H1 (cell line): ENCODE results near the gene XRN2. TPM values are rescaled to one million over a fixed set of nuclear protein-coding genes. Genes with fewer than 3 reads are reported as not detected.

Source experiments
- CTCF ChIA-PET: fragments of 300-600 bp; sonication (Branson Sonifier 250); formaldehyde crosslinking; loops from one replicate; lab custom pipeline; 2021; ENCODE audit not compliant: partially characterized antibody; lab: Charles Lee
- POLR2A ChIA-PET: fragments of 300-600 bp; sonication (Branson Sonifier 250); formaldehyde crosslinking; loops from one replicate; lab custom pipeline; 2021; ENCODE audit warnings: inconsistent platforms; ENCODE audit not compliant: partially characterized antibody; lab: Charles Lee
- DNase-seq, 2 experiments: peaks; one replicate each; pipeline versions ENCODE4 v3.0.0 to v3.0.0-alpha.2; 2010 to 2022; ENCODE audit warnings: low spot score in 2 of 2, low read depth in 1 of 2, mixed read lengths in 1 of 2
- FAIRE-seq: peaks from 2 replicates; lab custom pipeline; 2011; peaks lifted over from hg19 to GRCh38; lab: Jason Lieb, UNC
- H2AFZ ChIP-seq: 2 replicates; pipeline ENCODE4 v1.8.1; 2012; ENCODE audit warnings: low read length, inconsistent platforms
- H2AK5ac ChIP-seq: 2 replicates; pipeline ENCODE4 v1.6.1; 2013; ENCODE audit warnings: low read depth, low read length
- H2BK120ac ChIP-seq: replicated peaks from 2 replicates; pipeline ENCODE3; 2013; ENCODE audit warnings: low read depth, low read length, inconsistent platforms
- H2BK12ac ChIP-seq: 2 replicates; pipeline ENCODE4 v1.6.1; 2013; ENCODE audit warnings: low read depth, low read length
- H2BK15ac ChIP-seq: 2 replicates; pipeline ENCODE4 v1.6.1; 2013; ENCODE audit warnings: low read length
- H2BK20ac ChIP-seq: 2 replicates; pipeline ENCODE4 v1.6.1; 2013; ENCODE audit warnings: low read length
- H2BK5ac ChIP-seq: 2 replicates; pipeline ENCODE4 v1.6.1; 2013; ENCODE audit warnings: low read depth, low read length
- H3K14ac ChIP-seq: 2 replicates; pipeline ENCODE4 v1.6.1; 2013; ENCODE audit warnings: inconsistent platforms; ENCODE audit not compliant: insufficient read length
- H3K18ac ChIP-seq: 2 replicates; pipeline ENCODE4 v1.6.1; 2013; ENCODE audit warnings: low read length; ENCODE audit errors: extremely low read depth
- H3K23ac ChIP-seq: 2 replicates; pipeline ENCODE4 v1.6.1; 2013; ENCODE audit warnings: inconsistent platforms; ENCODE audit not compliant: insufficient read length
- H3K23me2 ChIP-seq: 2 replicates; pipeline ENCODE4 v1.6.1; 2013; ENCODE audit warnings: low read depth, low read length
- H3K27ac ChIP-seq: 2 replicates; pipeline ENCODE4 v1.6.1; 2011; ENCODE audit warnings: low read depth, low read length, inconsistent platforms
- H3K27me3 ChIP-seq, 4 experiments: replicated peaks in 1 of 4; 1 replicate in 1 of 4; 2 replicates in 3 of 4; pipeline versions ENCODE4 v1.6.1 to v1.8.1; 2011 to 2013; ENCODE audit warnings: low read length in 3 of 4, mild to moderate bottlenecking in 3 of 4, inconsistent platforms in 2 of 4, mixed read lengths in 2 of 4, moderate library complexity in 1 of 4; ENCODE audit not compliant: control insufficient read depth in 3 of 4, insufficient read depth in 3 of 4; ENCODE audit errors: extremely low read depth in 1 of 4
- H3K36me3 ChIP-seq, 4 experiments: 2 replicates each; pipeline versions ENCODE4 v1.6.1 to v1.8.1; 2011 to 2013; ENCODE audit warnings: mild to moderate bottlenecking in 4 of 4, low read length in 3 of 4, moderate library complexity in 2 of 4, control low read depth in 1 of 4, inconsistent platforms in 1 of 4; ENCODE audit not compliant: insufficient read depth in 4 of 4, control insufficient read depth in 2 of 4
- H3K4ac ChIP-seq: replicated peaks from 2 replicates; pipeline ENCODE3; 2013; ENCODE audit warnings: low read length, low read depth, mixed read lengths, inconsistent platforms; ENCODE audit not compliant: insufficient read length
- H3K4me1 ChIP-seq, 4 experiments: replicated peaks in 1 of 4; 1 replicate in 1 of 4; 2 replicates in 3 of 4; pipeline versions ENCODE4 v1.6.1 to v1.8.1; 2011 to 2013; ENCODE audit warnings: low read length in 3 of 4, inconsistent platforms in 2 of 4, mixed read lengths in 1 of 4; ENCODE audit not compliant: insufficient read depth in 4 of 4, control insufficient read depth in 3 of 4
- H3K4me2 ChIP-seq, 2 experiments: 2 replicates each; pipeline versions ENCODE4 v1.6.1 to v1.8.1; 2011 to 2013; ENCODE audit warnings: low read depth in 2 of 2, low read length in 2 of 2, control low read depth in 1 of 2, inconsistent platforms in 1 of 2, mild to moderate bottlenecking in 1 of 2; ENCODE audit not compliant: insufficient read depth in 1 of 2
- H3K4me3 ChIP-seq, 4 experiments: fragments of 200-600, 300-600 bp in 1 of 4; sonication (generic), shearing (Covaris generic), sonication (Bioruptor Twin) in 1 of 4; 2 replicates each; pipeline versions ENCODE4 v1.5.1 to v1.8.1; 2011 to 2016; ENCODE audit warnings: low read length in 4 of 4, low read depth in 3 of 4, control low read depth in 2 of 4, inconsistent platforms in 2 of 4, mild to moderate bottlenecking in 2 of 4, mixed read lengths in 1 of 4, moderate library complexity in 1 of 4; ENCODE audit not compliant: insufficient read depth in 2 of 4; ENCODE audit errors: extremely low read depth in 1 of 4
- H3K56ac ChIP-seq: replicated peaks from 2 replicates; pipeline ENCODE3; 2013; ENCODE audit warnings: low read depth, mild to moderate bottlenecking, mixed read lengths, low read length, inconsistent platforms; ENCODE audit not compliant: insufficient read length
- H3K79me1 ChIP-seq: 2 replicates; pipeline ENCODE4 v1.6.1; 2013; ENCODE audit warnings: low read depth, low read length, control low read depth
- H3K79me2 ChIP-seq, 2 experiments: 2 replicates each; pipeline versions ENCODE4 v1.6.1 to v1.8.1; 2012 to 2013; ENCODE audit warnings: low read length in 2 of 2, mild to moderate bottlenecking in 2 of 2, inconsistent platforms in 1 of 2; ENCODE audit not compliant: insufficient read depth in 2 of 2, control insufficient read depth in 1 of 2
- H3K9ac ChIP-seq, 4 experiments: replicated peaks in 1 of 4; 1 replicate in 1 of 4; 2 replicates in 3 of 4; pipeline versions ENCODE4 v1.6.1 to v1.8.1; 2011 to 2013; ENCODE audit warnings: low read depth in 3 of 4, low read length in 3 of 4, control low read depth in 2 of 4, mild to moderate bottlenecking in 2 of 4, moderate library complexity in 2 of 4, inconsistent platforms in 1 of 4; ENCODE audit errors: extremely low read depth in 1 of 4
- H3K9me3 ChIP-seq, 2 experiments: 2 replicates each; pipeline versions ENCODE4 v1.6.1 to v1.8.1; 2012 to 2013; ENCODE audit warnings: mild to moderate bottlenecking in 2 of 2, moderate library complexity in 2 of 2, control low read depth in 1 of 2, inconsistent platforms in 1 of 2, low read depth in 1 of 2, low read length in 1 of 2, mixed read lengths in 1 of 2; ENCODE audit not compliant: insufficient read depth in 2 of 2
- H4K20me1 ChIP-seq, 2 experiments: replicated peaks in 1 of 2; 2 replicates each; pipeline versions ENCODE3 to v1.8.1; 2011 to 2013; ENCODE audit warnings: inconsistent platforms in 2 of 2, low read length in 2 of 2, mild to moderate bottlenecking in 1 of 2; ENCODE audit not compliant: insufficient read depth in 2 of 2, control insufficient read depth in 1 of 2
- H4K5ac ChIP-seq: 2 replicates; pipeline ENCODE4 v1.6.1; 2013; ENCODE audit warnings: low read length, low read depth, mixed read lengths, inconsistent platforms; ENCODE audit not compliant: insufficient read length
- H4K8ac ChIP-seq: 2 replicates; pipeline ENCODE4 v1.8.0; 2013; ENCODE audit warnings: mild to moderate bottlenecking, moderate library complexity, low read length, inconsistent platforms; ENCODE audit not compliant: insufficient read depth; ENCODE audit errors: extremely low read depth
- H4K91ac ChIP-seq: replicated peaks from 2 replicates; pipeline ENCODE3; 2013; ENCODE audit warnings: low read length, mixed read lengths, inconsistent platforms; ENCODE audit not compliant: insufficient read length
- CHD1 ChIP-seq: IDR thresholded peaks from 2 replicates; pipeline ENCODE4 v1.6.1; 2012; ENCODE audit warnings: low read depth, low read length, improper control_type of control experiment
- GTF2F1 ChIP-seq: IDR thresholded peaks from 2 replicates; pipeline ENCODE4 v1.6.1; 2012; ENCODE audit warnings: low read depth, low read length, improper control_type of control experiment, borderline replicate concordance
- JUND ChIP-seq: IDR thresholded peaks from 2 replicates; pipeline ENCODE4 v1.6.1; 2011; ENCODE audit warnings: mild to moderate bottlenecking, improper control_type of control experiment, low read length
- MAFK ChIP-seq: IDR thresholded peaks from 2 replicates; pipeline ENCODE4 v1.6.1; 2012; ENCODE audit warnings: low read depth, mild to moderate bottlenecking, improper control_type of control experiment, low read length
- NANOG ChIP-seq: IDR thresholded peaks from 2 replicates; pipeline ENCODE4 v1.6.1; 2011; ENCODE audit warnings: low read length, low read depth, mild to moderate bottlenecking, inconsistent platforms; ENCODE audit not compliant: insufficient read depth, poor library complexity, severe bottlenecking
- PHF8 ChIP-seq: fragments of 200-600 bp; sonication (generic); conservative IDR thresholded peaks from 2 replicates; pipeline ENCODE4 v1.7.1; 2012; ENCODE audit warnings: low read depth, mild to moderate bottlenecking, inconsistent platforms, low read length, moderate library complexity
- POLR2A ChIP-seq, 2 experiments: IDR thresholded peaks; 1 replicate in 1 of 2; 2 replicates in 1 of 2; pipeline ENCODE4 v1.6.1; 2011; ENCODE audit warnings: low read depth in 2 of 2, low read length in 2 of 2, mild to moderate bottlenecking in 2 of 2; ENCODE audit errors: control extremely low read depth in 1 of 2
- RBBP5 ChIP-seq: IDR thresholded peaks from 2 replicates; pipeline ENCODE4 v1.7.1; 2012; ENCODE audit warnings: low read depth, mild to moderate bottlenecking, inconsistent platforms, low read length, moderate library complexity, borderline replicate concordance
- SAP30 ChIP-seq: fragments of 300-600 bp; sonication (generic); IDR thresholded peaks from 2 replicates; pipeline ENCODE4 v1.7.1; 2012; ENCODE audit warnings: low read length, moderate library complexity, mild to moderate bottlenecking, inconsistent platforms; ENCODE audit not compliant: insufficient read depth, insufficient replicate concordance
- SIX5 ChIP-seq: IDR thresholded peaks from 2 replicates; pipeline ENCODE4 v1.6.1; 2011; ENCODE audit warnings: mild to moderate bottlenecking, low read depth, low read length
- SP4 ChIP-seq: IDR thresholded peaks from 2 replicates; pipeline ENCODE4 v1.6.1; 2012; ENCODE audit warnings: low read length, inconsistent platforms
- YY1 ChIP-seq: IDR thresholded peaks from 2 replicates; pipeline ENCODE4 v1.6.1; 2011; ENCODE audit warnings: low read depth, mild to moderate bottlenecking, low read length
- WGBS, 2 experiments: shearing (Covaris generic) in 1 of 2; methylation state at CpG; one replicate each; pipeline versions ENCODE4 v1.1.6 to v1.1.7; 2013 to 2015; ENCODE audit warnings: low lambda C conversion rate in 2 of 2, mixed read lengths in 2 of 2, inconsistent platforms in 1 of 2, low coverage in 1 of 2, missing lambda C conversion rate in 1 of 2; ENCODE audit not compliant: insufficient replicate concordance in 2 of 2, insufficient coverage in 1 of 2, insufficient read length in 1 of 2; ENCODE audit errors: extremely low coverage in 1 of 2, missing lambda C conversion rate in 1 of 2; 5-methylcytosine and 5-hydroxymethylcytosine counted together
- polyA plus RNA-seq, 7 experiments: library from polyadenylated mRNA; depleted of rRNA in 3 of 7; stranded (reverse) in 5 of 7; unstranded in 2 of 7; fragments of >200 nt in 5 of 7; fragments of 200-250 nt in 2 of 7; gene quantifications; 1 replicate in 5 of 7; 2 replicates in 1 of 7; 4 replicates in 1 of 7; pipeline versions ENCODE4 v1.2.1 to v1.2.3, GENCODE V29; 2011 to 2013; ENCODE audit warnings: missing spikeins in 2 of 7, mixed read lengths in 2 of 7
- total RNA-seq: library from RNA; stranded (reverse); fragmentation: NEBNext Ultra II Directional; extraction: Animal tissue kit (Norgen Biotek cat#: 25700); gene quantifications from 2 replicates; pipeline ENCODE4 v1.2.1, GENCODE V29; 2021
- TF ChIP-seq, protein P1 (sequence below): IDR thresholded peaks from 2 replicates; pipeline ENCODE4 v1.6.1; 2012; ENCODE audit warnings: inconsistent platforms
- TF ChIP-seq, protein P2 (sequence below): IDR thresholded peaks from 2 replicates; pipeline ENCODE4 v1.6.1; 2011; ENCODE audit warnings: low read depth, mild to moderate bottlenecking, low read length; ENCODE audit not compliant: insufficient read depth

The XRN2 gene
- total and polyA plus RNA-seq, 2 of the 8 experiments (the other 6 are each of a cell fraction or from before 2014, with no cell fraction given): 60.3 to 139 TPM

DNA sequence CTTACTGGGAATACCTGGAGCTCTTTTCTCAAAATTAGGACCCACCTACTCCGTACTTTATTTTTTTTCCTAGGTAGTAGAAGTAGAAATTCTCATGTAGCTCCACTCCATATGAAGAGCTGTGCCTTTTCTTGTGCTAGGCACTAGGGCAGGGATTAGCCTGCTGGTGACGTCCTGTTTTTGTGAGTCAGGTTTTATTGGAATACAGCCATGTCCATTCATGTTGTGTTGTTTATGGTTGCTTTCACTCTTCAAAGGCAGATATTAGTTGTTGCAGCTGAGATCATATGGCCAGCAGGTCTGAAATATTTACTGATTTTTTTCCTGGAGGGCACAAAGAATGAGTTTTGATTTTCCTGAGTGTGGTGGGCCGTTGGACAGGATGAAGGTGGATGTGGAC, 20.5 kb downstream of the XRN2 start:
- no peak overlapping the region for H3K14ac ChIP-seq
- no peak overlapping the region for H3K18ac ChIP-seq
- no peaks in the 10 kb centered on the region for H3K23me2 ChIP-seq
- H3K27me3 ChIP-seq: no peaks in the 10 kb centered on the region
- POLR2A ChIA-PET: interaction anchor here (0.9 to 2.7 kb wide), 7 partner anchors 8 to 41 kb away, joined by 3 to 17 read pairs (median 6); partner anchors contain the start of gene XRN2
- H3K36me3 ChIP-seq: no peaks in the 10 kb centered on the region; a peak in 1 of 8 replicates
- H3K4me1 ChIP-seq: peaks cover 1 to 10% (median 9%) of the 10 kb centered on the region in 4 experiments; a peak in 5 of 7 replicates
- no peak overlapping the region for H2AFZ ChIP-seq
- no peak overlapping the region for H3K56ac ChIP-seq
- no peak overlapping the region for H2BK15ac ChIP-seq
- no peak overlapping the region for H3K4ac ChIP-seq
- H4K91ac ChIP-seq: no peak overlapping the region
- H3K9ac ChIP-seq: no peak overlapping the region
- H2BK5ac ChIP-seq: no peak overlapping the region
- peaks cover 27 to 28% of the 10 kb centered on the region in 2 experiments for H4K20me1 ChIP-seq
- no peak overlapping the region for H2BK12ac ChIP-seq
- peaks cover 8% of the 10 kb centered on the region; the same call in 1 of the 2 replicates for H3K79me1 ChIP-seq
- FAIRE-seq (no peak), DNase-seq (no peak)
- no peak overlapping the region for H2BK120ac ChIP-seq
- H3K4me2 ChIP-seq: peak overlapping the region in 1 of 2 experiments; percentile 36; a peak in 1 of 4 replicates
- H2BK20ac ChIP-seq: no peak overlapping the region
- WGBS, 2 experiments: 89% methylated on average over 3 of the region's 3 CpGs; no CpG with 5 or more reads in 1 of the 2 experiments
- H3K79me2 ChIP-seq: peaks cover 48 to 100% of the 10 kb centered on the region in 2 experiments
- no peaks in the 10 kb centered on the region; a peak in 1 of 4 replicates for H3K9me3 ChIP-seq
- CTCF ChIA-PET: interaction anchor here (0.6 to 1.0 kb wide), 4 partner anchors 13 to 88 kb away, joined by 3 to 5 read pairs (median 3); no protein-coding TSS in a partner anchor
- H3K27ac ChIP-seq: no peak overlapping the region
- H4K8ac ChIP-seq: no peak overlapping the region
- H3K23ac ChIP-seq: no peak overlapping the region
- no peak overlapping the region for H3K4me3 ChIP-seq
- no peak overlapping the region for H2AK5ac ChIP-seq
- no peak overlapping the region for H4K5ac ChIP-seq
- TF ChIP-seq YY1 (no peak), POLR2A (IDR thresholded peaks at IDR 0.05; ENCODE audit: control extremely low read depth in 1 of 2, low read depth in 2 of 2, low read length in 2 of 2) (no peak), NANOG (no peak), GTF2F1 (no peak), SIX5 (no peak), SAP30 (no peak), JUND (no peak), SP4 (no peak), CHD1 (no peak), RBBP5 (no peak), MAFK (no peak), PHF8 (no peak)
- TF ChIP-seq, protein P1, sequence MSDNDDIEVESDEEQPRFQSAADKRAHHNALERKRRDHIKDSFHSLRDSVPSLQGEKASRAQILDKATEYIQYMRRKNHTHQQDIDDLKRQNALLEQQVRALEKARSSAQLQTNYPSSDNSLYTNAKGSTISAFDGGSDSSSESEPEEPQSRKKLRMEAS: no peak
- TF ChIP-seq, protein P2, sequence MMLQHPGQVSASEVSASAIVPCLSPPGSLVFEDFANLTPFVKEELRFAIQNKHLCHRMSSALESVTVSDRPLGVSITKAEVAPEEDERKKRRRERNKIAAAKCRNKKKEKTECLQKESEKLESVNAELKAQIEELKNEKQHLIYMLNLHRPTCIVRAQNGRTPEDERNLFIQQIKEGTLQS: no peak
